GM13976 (cell line): ENCODE data around the gene IRF9.

ENCODE experiments used
- DNase-seq: peaks from one replicate; pipeline ENCODE4 v3.0.0; 2012; ENCODE audit warnings: low spot score
- in situ Hi-C: fragments of 300-500 bp; cut with MboI; formaldehyde crosslinking; loops from one replicate; pipeline ENCODE4 v1.12.0; 2022; ENCODE audit warnings: low sequenced_read_pairs, mixed read lengths, inconsistent platforms; ENCODE audit not compliant: unreplicated experiment
- TF ChIP-seq, protein P1 (sequence below): IDR thresholded peaks from 2 replicates; pipeline ENCODE4 v1.5.1; 2012; ENCODE audit warnings: borderline replicate concordance, mild to moderate bottlenecking; ENCODE audit not compliant: insufficient read depth; ENCODE audit errors: extremely low read depth, missing control alignments, control extremely low read depth

IRF9 gene, protein sequence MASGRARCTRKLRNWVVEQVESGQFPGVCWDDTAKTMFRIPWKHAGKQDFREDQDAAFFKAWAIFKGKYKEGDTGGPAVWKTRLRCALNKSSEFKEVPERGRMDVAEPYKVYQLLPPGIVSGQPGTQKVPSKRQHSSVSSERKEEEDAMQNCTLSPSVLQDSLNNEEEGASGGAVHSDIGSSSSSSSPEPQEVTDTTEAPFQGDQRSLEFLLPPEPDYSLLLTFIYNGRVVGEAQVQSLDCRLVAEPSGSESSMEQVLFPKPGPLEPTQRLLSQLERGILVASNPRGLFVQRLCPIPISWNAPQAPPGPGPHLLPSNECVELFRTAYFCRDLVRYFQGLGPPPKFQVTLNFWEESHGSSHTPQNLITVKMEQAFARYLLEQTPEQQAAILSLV

DNA sequence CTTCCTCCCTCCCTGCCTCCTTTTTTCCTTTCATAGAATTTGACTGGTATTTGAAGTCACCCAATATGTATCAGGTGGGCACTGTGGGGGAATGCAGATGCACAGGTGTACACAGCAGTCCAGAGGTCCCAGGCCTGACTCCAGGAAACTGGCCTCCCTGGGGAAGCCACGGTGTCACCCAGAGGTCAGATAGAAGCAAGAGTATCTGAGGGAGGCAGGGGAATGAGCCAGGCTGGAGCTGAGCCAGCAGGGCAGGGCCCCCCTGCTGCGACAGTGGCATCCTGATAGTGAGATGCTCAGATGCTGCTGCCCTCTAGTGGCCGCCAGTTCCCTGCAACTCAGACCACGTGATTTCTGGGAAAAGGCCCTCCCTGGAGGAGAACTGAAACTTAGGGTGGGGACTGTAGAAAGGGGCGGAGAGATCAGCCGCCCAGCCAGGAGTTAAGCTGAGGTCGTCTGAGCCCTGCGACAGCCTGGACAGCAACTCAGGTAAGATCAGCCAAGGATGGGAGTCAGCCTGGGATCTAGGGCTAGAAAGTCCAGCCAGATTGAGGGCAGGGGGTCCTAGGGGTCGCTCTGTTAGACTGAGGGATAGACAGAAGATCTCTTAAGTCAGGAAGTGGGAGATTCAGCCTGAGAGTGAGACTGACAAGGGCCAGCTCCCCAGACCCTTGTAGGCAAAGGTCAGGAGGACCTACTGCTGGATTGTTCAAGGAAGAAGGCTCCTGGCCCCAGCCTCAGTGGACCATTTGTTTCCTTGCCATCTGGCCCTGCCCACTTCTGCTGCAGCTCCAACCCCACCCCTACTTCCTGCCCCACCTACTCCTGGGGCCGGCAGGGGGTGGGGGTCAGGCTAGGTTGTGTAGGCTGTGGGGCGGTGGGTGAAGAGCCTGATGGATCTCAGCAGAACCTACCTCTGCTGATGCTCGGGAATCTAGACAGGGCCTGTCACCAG lies at the start of gene IRF9:
Gene IRF9 (plus strand): TSS at position 416 of the 955 bp plus-strand sequence. CDS start 880 bp downstream, outside the sequence.
- peak; percentile 95 for DNase-seq
- TF ChIP-seq, protein P1, sequence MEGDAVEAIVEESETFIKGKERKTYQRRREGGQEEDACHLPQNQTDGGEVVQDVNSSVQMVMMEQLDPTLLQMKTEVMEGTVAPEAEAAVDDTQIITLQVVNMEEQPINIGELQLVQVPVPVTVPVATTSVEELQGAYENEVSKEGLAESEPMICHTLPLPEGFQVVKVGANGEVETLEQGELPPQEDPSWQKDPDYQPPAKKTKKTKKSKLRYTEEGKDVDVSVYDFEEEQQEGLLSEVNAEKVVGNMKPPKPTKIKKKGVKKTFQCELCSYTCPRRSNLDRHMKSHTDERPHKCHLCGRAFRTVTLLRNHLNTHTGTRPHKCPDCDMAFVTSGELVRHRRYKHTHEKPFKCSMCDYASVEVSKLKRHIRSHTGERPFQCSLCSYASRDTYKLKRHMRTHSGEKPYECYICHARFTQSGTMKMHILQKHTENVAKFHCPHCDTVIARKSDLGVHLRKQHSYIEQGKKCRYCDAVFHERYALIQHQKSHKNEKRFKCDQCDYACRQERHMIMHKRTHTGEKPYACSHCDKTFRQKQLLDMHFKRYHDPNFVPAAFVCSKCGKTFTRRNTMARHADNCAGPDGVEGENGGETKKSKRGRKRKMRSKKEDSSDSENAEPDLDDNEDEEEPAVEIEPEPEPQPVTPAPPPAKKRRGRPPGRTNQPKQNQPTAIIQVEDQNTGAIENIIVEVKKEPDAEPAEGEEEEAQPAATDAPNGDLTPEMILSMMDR: peak; percentile 80
- in situ Hi-C loops: no loop called here

DNA sequence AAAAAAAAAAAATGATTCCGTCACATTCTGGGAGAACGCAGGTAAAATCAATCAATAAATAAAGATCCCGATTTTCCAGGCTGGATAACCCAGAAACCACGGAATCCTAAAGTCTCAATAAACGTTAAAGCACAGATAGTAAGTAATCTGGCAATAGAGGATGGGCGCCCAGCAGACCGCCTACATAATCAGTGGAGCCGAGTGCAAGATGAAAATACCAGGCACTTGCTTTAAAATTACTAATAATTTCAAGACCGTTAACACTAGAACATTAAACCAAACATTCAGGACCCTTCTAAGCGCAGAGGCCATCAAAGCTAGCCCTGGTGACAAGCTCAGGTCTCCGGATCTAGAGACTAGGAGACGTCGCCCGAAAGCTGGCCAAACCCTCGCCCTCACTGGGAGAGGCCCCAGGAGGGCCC lies 47.7 kb upstream of the IRF9 start:
- TF ChIP-seq, protein P1: no peak
- in situ Hi-C loops: no loop called here
- no peak for DNase-seq

DNA sequence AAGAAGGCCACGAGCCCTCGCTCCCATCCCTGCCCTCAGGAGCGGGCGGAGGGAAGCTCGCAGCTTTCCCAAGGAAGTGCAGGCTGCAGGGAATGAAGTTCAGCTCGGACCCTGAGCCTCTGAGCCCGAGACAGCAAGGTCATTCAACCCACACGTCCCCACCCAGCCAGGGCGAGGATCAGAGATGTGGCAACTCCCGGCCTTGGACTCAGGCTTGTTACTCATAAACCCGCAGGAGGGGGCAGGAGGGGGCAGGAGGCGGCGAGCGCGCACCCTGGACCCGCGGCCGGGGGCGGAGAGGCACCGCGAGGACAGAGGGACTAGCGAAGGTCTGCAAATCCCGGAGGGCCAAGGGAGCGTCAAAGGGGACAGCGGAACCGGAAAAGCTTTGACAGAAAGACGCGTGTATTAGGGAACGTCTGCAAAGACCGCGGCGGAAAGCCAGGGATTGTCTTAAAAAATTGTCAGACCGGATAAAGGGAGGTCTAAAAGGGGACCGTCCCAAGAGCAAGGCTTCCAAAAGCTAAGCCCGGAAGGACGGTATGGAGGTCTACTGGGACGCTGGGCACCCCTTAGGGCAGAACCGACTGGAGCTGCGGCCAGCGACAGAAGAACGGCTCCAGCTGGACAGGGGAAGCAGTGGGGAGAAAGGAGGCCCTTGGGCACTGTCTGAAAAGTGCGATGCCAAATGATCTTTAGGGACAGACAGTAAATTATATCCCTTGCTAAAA lies 47.1 kb upstream of the IRF9 start:
- in situ Hi-C loops: no loop called here

DNA sequence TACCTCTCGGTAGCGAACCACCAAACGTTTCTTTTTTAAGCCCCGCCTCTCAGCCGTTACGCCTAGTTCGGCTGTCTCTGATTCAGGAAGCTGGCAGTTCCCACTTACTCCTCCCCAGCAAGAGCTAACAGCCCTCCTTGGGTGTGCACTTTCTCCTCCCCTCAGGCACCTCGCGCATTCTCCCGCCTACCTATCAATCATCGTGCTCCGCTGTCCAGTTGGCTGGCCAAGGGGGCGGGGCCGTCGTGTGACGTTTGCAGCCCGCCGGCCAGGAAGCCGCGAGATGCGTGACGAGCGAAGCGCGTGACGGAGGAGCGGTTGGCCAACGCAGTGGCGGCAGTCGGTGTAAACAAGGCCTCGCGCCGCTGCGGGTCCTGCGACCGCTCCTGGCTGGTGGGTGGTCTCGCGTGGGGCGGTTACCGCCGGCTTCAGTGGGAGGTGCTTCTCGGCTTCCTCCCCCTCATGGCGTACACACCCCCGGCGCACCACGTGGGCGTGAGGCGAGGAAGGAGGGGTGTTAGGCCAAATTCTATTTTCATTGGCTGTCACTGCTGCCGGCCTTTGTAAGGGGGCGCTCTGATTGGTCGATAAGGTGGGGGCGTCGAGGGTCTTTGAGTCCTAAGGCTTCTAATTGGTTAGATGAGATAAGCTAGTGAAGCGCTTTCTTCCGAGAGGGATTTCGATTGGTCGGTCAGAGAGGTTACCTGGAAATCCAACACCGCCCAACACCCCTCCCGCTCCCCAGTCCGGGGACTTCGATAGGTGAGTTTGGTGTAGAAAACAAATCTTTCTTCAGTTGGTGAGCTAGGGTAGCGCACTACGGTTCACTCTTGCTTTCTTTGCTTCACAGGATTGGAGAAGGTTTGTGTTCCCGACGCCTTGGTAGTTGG lies 46.3 kb upstream of the IRF9 start, which contains the start of the genes DCAF11 and NRL:
Gene DCAF11 (plus strand): TSS at position 246 of the 890 bp plus-strand sequence. CDS start 818 bp downstream, outside the sequence.
Gene NRL (minus strand): TSS at position 418 of the 890 bp plus-strand sequence. CDS start 32,101 bp downstream, outside the sequence.
- DNase-seq: peak; percentile 98
- in situ Hi-C loops: no loop called here
- TF ChIP-seq, protein P1: no peak

More for the DNA sequence above, 47.1 kb upstream of the IRF9 start:
- DNase-seq: peak; percentile 85
- TF ChIP-seq, protein P1: no peak

DNA sequence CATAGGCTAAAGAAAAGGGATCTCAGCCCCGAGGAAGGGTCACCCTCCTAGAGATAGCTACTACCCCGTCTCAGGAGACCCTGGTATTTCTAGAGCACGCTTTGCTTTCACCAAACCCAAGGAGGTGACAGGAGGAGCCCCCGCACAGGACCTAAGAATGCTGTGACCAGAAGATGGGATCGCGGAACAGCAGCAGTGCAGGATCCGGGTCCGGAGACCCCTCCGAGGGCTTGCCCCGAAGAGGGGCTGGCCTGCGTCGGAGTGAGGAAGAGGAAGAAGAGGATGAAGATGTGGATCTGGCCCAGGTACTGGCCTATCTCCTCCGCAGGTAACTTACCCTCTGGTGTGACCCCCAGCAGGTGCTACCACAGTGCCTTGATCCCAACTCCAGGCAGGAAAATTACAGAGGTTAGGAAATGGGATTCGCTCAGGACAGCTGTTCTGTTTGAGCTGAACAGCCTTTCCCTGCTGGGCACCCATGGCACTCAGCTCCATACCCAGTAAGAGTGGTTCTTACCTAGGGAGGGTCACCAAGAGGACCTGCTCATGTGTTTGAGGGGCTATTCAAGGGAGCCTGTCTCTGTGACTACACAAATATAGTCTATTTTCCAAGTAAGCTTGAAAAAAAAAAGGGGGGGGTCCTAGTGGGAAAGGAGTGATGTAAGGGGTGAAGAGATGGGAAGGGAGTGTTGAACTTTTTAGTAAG lies 45.5 kb upstream of the IRF9 start:
- DNase-seq: no peak
- in situ Hi-C loops: no loop called here
- TF ChIP-seq, protein P1: no peak
